HEK293 (cell line): ENCODE results near the gene INTS1.

Experiments used
- CTCF ChIP-seq: fragments of 450-650 bp; formaldehyde crosslinking; IDR thresholded peaks from 2 replicates; pipeline ENCODE4 v1.5.1; 2016; ENCODE audit warnings: missing biosample characterization, missing genetic modification characterization
- TCF7L2 ChIP-seq: IDR thresholded peaks from 2 replicates; pipeline ENCODE4 v1.6.1; 2011; ENCODE audit warnings: low read depth, mild to moderate bottlenecking, inconsistent platforms, low read length, moderate library complexity, borderline replicate concordance

GRCh38 chr7:1425292-1426136 lies 78.7 kb downstream of the INTS1 start:
- TF ChIP-seq CTCF (tag by site-specific recombination) (no peak), TCF7L2 (no peak)
